ENCODE data around the gene POLDIP2. TPM values are rescaled to one million over a fixed set of nuclear protein-coding genes. Genes with fewer than 3 reads are reported as not detected.

The POLDIP2 gene
- total and polyA plus RNA-seq, 2 donors (not counting 3 experiments of a cell fraction or from before 2014, with no cell fraction given) = 82.6 to 85.2 TPM

GRCh38 chr17:28342313-28342712 is 15.0 kb downstream of the POLDIP2 start:
- FAIRE-seq = no peak
- no peak overlapping the region for H2AFZ ChIP-seq (ENCODE audit: low read depth, low read length)
- dilution Hi-C loops (cut with MboI; ENCODE audit: extremely low pct_ligation_motif_present, low sequenced_read_pairs) (no loop called here), intact Hi-C loops (cut with micrococcal nuclease) (no loop called here)
- no peaks in the 10 kb centered on the region for H3K9me3 ChIP-seq (replicated peaks; ENCODE audit: control insufficient read depth, insufficient read depth, low read length)
- ChIA-PET POLR2A (no interaction called here), CTCF (no interaction called here)
- H3K27ac ChIP-seq (ENCODE audit: insufficient read depth, low read depth, low read length) = no peak overlapping the region
- no peaks in the 10 kb centered on the region for H4K20me1 ChIP-seq (replicated peaks; ENCODE audit: control insufficient read depth, extremely low read depth, insufficient read depth, low read length)
- H3K36me3 ChIP-seq (ENCODE audit: control insufficient read depth in 2 of 2, extremely low read depth in 1 of 2, insufficient read depth in 2 of 2, low read length in 2 of 2) = peaks cover 24 to 50% of the 10 kb centered on the region in 2 experiments
- H3K27me3 ChIP-seq (ENCODE audit: control insufficient read depth in 2 of 2, insufficient read depth in 2 of 2, low read length in 2 of 2) = no peaks in the 10 kb centered on the region
- no peak for TF ChIP-seq FOS (IDR thresholded peaks at IDR 0.05; ENCODE audit: borderline replicate concordance, insufficient read depth, low read length)
- no peak for TF ChIP-seq POLR2AphosphoS5 (IDR thresholded peaks at IDR 0.05; ENCODE audit: insufficient read depth, low read depth, low read length)
- no peak for TF ChIP-seq POLR2A (IDR thresholded peaks at IDR 0.05; ENCODE audit: low read depth, low read length)
- no peak for TF ChIP-seq CTCF (IDR thresholded peaks at IDR 0.05; ENCODE audit: extremely low read depth in 1 of 2, insufficient read depth in 1 of 2, low read depth in 1 of 2, low read length in 2 of 2)
- no peak for TF ChIP-seq JUN (IDR thresholded peaks at IDR 0.05; ENCODE audit: borderline replicate concordance, insufficient read depth, insufficient read length, low read depth)
- no peak for TF ChIP-seq EZH2 (IDR thresholded peaks at IDR 0.05; ENCODE audit: borderline replicate concordance, low read depth, low read length, severe bottlenecking)
- TF ChIP-seq MYC (IDR thresholded peaks at IDR 0.05; ENCODE audit: low read depth, low read length) = no peak
- TF ChIP-seq MAX (IDR thresholded peaks at IDR 0.05; ENCODE audit: insufficient read depth, insufficient read length) = no peak
- TF ChIP-seq GATA2 (IDR thresholded peaks at IDR 0.05; ENCODE audit: insufficient read depth, insufficient read length, low read depth, low read length) = no peak
- no peak overlapping the region for H3K4me2 ChIP-seq (ENCODE audit: insufficient read depth, low read length)
- peaks cover 43% of the 10 kb centered on the region for H3K4me1 ChIP-seq (ENCODE audit: control insufficient read depth, extremely low read depth, insufficient read depth, low read length)
- no peak overlapping the region for H3K9ac ChIP-seq (replicated peaks; ENCODE audit: extremely low read depth, insufficient read depth, low read length)
- no TSS peak for BruUV-seq (replicated peaks)
- H3K9me1 ChIP-seq (replicated peaks; ENCODE audit: control insufficient read depth, extremely low read depth, insufficient read depth, low read length) = no peaks in the 10 kb centered on the region
- peaks cover 24% of the 10 kb centered on the region for H3K79me2 ChIP-seq (ENCODE audit: control insufficient read depth, insufficient read depth, low read length)
- no peak overlapping the region for H3K4me3 ChIP-seq (replicated peaks in 1 of 3; ENCODE audit: insufficient read depth in 1 of 3, low read depth in 1 of 3, low read length in 3 of 3)
- no peak for DNase-seq (ENCODE audit: low read depth, low spot score)

All from endothelial cell of umbilical vein (primary cell).